ENCODE data around the gene XPC.

Gene XPC

DNA sequence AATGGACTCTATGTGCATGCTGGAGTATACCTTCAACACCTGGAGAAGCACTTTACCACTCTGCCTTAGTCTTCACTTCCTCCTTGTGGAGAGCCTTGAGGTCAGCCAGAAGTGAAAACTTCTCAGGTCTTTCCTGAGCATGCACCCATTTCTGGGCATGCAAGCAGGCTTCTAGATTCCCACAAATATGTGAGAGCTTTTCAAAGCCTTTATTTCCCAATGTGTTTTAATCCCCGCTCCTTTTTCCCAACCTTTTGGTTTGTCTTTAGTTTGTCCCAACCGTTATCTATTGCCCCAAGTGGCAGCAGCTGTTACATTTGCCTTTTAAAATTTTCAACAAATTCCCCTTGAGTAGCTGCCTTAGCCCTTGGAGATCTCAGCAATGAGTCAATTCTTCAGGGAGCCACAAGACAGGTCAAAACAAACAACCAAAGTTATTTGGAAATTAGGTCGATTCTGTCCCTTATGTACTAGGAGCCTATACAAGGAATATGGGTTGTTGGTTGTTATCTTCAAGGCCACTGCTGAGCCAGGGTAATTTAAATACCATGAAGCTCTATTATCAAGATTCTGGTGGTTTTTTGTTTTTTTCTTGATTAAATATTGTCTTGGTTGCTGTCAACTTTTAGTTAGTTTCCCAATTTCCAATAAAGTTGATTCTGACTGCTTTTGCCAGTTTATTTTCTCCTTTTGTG, 44.6 kb upstream of the XPC start:
- no peak for DNase-seq (ENCODE audit: extremely low read depth, insufficient read length)
- no peaks in the 10 kb centered on the region for H3K27me3 ChIP-seq (replicated peaks; ENCODE audit: control insufficient read depth, insufficient read depth, low read length)
- no peak overlapping the region for H3K4me3 ChIP-seq (replicated peaks; ENCODE audit: low read depth, low read length)
- TF ChIP-seq, protein P1, sequence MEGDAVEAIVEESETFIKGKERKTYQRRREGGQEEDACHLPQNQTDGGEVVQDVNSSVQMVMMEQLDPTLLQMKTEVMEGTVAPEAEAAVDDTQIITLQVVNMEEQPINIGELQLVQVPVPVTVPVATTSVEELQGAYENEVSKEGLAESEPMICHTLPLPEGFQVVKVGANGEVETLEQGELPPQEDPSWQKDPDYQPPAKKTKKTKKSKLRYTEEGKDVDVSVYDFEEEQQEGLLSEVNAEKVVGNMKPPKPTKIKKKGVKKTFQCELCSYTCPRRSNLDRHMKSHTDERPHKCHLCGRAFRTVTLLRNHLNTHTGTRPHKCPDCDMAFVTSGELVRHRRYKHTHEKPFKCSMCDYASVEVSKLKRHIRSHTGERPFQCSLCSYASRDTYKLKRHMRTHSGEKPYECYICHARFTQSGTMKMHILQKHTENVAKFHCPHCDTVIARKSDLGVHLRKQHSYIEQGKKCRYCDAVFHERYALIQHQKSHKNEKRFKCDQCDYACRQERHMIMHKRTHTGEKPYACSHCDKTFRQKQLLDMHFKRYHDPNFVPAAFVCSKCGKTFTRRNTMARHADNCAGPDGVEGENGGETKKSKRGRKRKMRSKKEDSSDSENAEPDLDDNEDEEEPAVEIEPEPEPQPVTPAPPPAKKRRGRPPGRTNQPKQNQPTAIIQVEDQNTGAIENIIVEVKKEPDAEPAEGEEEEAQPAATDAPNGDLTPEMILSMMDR (IDR thresholded peaks at IDR 0.05; ENCODE audit: insufficient read depth, low read length, poor library complexity, severe bottlenecking): no peak
- H3K36me3 ChIP-seq (ENCODE audit: control insufficient read depth, insufficient read depth, low read length): no peaks in the 10 kb centered on the region

DNA sequence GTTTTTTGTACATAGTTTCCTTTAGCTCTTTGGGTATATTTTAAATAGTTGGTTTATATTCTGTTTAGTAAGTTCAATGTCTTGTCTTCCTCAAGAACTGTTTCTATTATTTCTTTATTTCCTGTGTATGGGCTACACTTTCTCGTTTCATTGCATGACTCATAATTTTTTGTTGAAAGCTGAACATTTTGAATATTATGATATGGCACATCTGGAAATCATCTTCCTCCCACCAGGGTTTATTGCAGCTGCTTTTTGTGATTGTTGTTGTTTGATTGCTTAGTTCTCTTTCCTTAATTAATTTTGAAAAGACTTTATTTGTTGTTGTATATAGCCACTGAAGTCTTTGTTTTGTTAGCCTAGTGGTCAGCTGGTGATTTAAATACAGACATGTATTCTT, 44.1 kb upstream of the XPC start:
- TF ChIP-seq, protein P1 (IDR thresholded peaks at IDR 0.05; ENCODE audit: insufficient read depth, low read length, poor library complexity, severe bottlenecking): no peak
- Histone ChIP-seq H3K27me3 (replicated peaks; ENCODE audit: control insufficient read depth, insufficient read depth, low read length) (no peaks in the 10 kb centered on the region), H3K36me3 (ENCODE audit: control insufficient read depth, insufficient read depth, low read length) (no peaks in the 10 kb centered on the region), H3K4me3 (replicated peaks; ENCODE audit: low read depth, low read length) (no peak overlapping the region)
- no peak for DNase-seq (ENCODE audit: extremely low read depth, insufficient read length)

DNA sequence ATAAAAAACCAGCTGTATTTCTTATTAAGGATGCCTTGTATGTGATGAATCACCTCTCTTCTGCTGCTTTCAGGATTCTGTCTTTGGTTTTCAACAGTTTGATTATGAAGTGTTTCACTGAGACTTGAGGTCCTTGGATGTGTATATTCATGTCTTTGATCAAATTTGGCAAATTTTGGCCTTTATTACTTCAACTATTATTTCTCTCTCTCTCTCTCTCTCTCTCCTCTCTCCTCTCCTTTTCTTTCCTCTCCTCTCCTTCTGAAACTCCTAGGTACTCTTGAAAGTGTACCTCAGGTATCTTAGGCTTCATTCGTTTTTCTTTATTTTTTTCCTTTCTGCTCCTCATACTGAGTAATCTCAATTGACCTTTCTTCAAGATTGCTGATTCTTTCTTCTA, 43.5 kb upstream of the XPC start:
- TF ChIP-seq, protein P1 (IDR thresholded peaks at IDR 0.05; ENCODE audit: insufficient read depth, low read length, poor library complexity, severe bottlenecking): no peak
- no peak for DNase-seq (ENCODE audit: extremely low read depth, insufficient read length)
- Histone ChIP-seq H3K4me3 (replicated peaks; ENCODE audit: low read depth, low read length) (no peak overlapping the region), H3K27me3 (replicated peaks; ENCODE audit: control insufficient read depth, insufficient read depth, low read length) (no peaks in the 10 kb centered on the region), H3K36me3 (ENCODE audit: control insufficient read depth, insufficient read depth, low read length) (no peaks in the 10 kb centered on the region)

DNA sequence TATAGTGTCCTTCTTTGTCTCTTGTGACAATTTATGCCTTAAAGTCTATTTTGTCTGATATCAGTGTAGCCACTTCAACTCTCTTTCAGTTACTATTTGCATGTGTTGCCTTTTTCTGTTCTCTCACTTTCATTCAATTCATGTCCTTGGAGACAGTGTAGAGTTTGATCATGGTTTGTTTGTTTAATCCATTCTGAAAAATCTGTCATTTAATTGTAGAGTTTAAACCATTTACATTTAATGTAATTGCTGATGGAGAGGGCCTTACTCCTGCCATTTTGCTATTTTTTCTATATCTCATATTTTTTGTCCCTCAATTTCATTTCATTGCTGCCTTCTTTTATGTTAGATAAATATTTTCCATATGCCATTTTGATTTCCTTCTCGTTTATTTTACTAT, 42.5 kb upstream of the XPC start:
- TF ChIP-seq, protein P1 (IDR thresholded peaks at IDR 0.05; ENCODE audit: insufficient read depth, low read length, poor library complexity, severe bottlenecking): no peak
- H3K27me3 ChIP-seq (replicated peaks; ENCODE audit: control insufficient read depth, insufficient read depth, low read length): no peaks in the 10 kb centered on the region
- no peak for DNase-seq (ENCODE audit: extremely low read depth, insufficient read length)
- H3K36me3 ChIP-seq (ENCODE audit: control insufficient read depth, insufficient read depth, low read length): no peaks in the 10 kb centered on the region
- no peak overlapping the region for H3K4me3 ChIP-seq (replicated peaks; ENCODE audit: low read depth, low read length)

DNA sequence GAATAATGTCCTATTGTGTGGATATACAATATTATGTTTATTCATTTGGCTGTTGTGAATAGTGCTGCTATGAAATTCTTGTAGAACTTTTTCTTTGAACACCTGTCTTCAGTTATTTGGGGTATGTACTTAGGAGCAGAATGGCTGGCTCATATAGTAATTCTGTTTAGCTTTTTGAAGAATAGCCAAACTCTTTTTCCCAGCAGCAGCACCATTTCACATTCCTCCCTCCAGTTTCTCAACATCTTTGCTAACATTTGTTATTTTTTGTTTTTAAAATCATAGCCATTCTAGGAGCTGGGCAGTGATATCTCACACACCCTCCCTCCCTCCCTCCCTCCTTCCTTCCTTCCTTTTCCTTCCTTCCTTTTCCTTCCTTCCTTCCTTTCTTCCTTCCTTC, 40.0 kb upstream of the XPC start:
- DNase-seq (ENCODE audit: extremely low read depth, insufficient read length): no peak
- TF ChIP-seq, protein P1 (IDR thresholded peaks at IDR 0.05; ENCODE audit: insufficient read depth, low read length, poor library complexity, severe bottlenecking): no peak
- Histone ChIP-seq H3K4me3 (replicated peaks; ENCODE audit: low read depth, low read length) (no peak overlapping the region), H3K36me3 (ENCODE audit: control insufficient read depth, insufficient read depth, low read length) (no peaks in the 10 kb centered on the region), H3K27me3 (replicated peaks; ENCODE audit: control insufficient read depth, insufficient read depth, low read length) (no peaks in the 10 kb centered on the region)
